ENCODE results near the gene USP53.

DNA sequence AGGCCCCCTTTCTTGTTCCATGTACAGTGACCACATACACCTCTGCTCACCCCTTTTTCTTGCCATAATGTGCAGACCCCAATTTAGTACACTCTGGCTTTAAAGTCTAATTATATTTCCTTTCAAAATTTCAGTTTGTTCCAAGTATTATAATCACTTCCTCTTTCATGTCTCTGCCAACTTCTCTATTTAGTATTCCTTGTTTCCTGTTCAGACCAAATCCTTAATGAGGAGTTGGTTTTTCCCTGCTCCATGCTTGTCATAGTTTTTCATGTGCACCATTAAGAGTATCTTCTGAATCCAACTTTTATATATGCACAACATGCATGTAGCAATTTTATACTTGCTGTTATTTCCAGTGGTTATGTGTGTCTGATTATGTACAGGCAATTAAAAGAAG lies 32.3 kb downstream of the USP53 start:
- TF ChIP-seq, protein P1, sequence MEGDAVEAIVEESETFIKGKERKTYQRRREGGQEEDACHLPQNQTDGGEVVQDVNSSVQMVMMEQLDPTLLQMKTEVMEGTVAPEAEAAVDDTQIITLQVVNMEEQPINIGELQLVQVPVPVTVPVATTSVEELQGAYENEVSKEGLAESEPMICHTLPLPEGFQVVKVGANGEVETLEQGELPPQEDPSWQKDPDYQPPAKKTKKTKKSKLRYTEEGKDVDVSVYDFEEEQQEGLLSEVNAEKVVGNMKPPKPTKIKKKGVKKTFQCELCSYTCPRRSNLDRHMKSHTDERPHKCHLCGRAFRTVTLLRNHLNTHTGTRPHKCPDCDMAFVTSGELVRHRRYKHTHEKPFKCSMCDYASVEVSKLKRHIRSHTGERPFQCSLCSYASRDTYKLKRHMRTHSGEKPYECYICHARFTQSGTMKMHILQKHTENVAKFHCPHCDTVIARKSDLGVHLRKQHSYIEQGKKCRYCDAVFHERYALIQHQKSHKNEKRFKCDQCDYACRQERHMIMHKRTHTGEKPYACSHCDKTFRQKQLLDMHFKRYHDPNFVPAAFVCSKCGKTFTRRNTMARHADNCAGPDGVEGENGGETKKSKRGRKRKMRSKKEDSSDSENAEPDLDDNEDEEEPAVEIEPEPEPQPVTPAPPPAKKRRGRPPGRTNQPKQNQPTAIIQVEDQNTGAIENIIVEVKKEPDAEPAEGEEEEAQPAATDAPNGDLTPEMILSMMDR (IDR thresholded peaks at IDR 0.05; ENCODE audit: low read length), result no peak
- no peak for TF ChIP-seq EZH2 (optimal IDR thresholded peaks at IDR 0.05; ENCODE audit: low read depth, low read length)
- no peak for TF ChIP-seq EZH2phosphoT487 (IDR thresholded peaks at IDR 0.05; ENCODE audit: low read length)

Data from MM.1S (cell line).